ENCODE measurements around the gene CTNNA2.
A peak's percentile ranks its signal among the peaks of the same experiment; 100 is the strongest.

The CTNNA2 gene

DNA sequence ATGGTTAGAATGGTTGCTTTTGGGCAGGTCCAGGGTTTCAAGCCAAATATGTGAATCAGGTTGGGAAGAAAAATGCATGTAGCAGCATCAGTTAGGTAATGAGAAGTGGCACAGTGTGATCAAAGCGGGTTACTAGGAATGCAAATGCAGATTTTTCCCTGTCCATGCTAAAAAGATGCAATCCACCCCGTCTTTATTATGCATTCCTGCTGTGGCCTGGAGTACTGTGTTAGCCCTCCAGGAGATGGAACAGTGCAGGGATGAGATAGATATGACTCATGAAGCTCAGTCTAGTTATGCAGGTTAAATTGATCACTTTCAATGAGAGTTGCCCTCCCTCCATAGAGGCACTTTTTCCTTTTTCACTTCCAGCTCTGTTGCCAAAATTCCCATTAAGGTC is 283.8 kb downstream of the CTNNA2 start:
- no peak for DNase-seq

DNA sequence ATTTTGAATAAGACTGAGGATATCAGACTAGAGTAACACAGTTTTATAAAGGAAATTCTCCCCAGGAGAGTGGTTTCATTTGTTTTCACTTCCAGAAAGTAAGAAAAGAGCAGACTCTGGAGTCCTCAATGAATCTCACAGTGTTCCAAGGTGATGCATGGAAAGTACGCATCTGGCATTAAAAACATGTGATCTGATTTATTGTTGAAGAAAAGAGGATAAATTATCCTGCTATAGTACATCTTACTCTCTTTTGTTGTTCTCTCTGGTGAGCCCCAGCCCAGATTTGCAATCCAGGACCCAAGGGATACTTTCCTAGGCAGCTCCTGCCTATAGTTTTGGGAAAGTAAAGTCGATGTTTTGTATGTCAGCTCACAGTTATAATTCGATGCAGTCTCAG is 285.9 kb downstream of the CTNNA2 start:
- DNase-seq, result no peak

- no peak for DNase-seq
These were observed 286.9 kb downstream of the CTNNA2 start for GRCh38 chr2:79799729-79800128.

- no peak for DNase-seq
These were observed 288.2 kb downstream of the CTNNA2 start for GRCh38 chr2:79801082-79801481.

GRCh38 chr2:79817288-79817687 is 304.4 kb downstream of the CTNNA2 start:
- no peak for DNase-seq

- no peak for DNase-seq
These were observed 307.4 kb downstream of the CTNNA2 start for GRCh38 chr2:79820281-79820680.

GRCh38 chr2:79822136-79822535 is 309.3 kb downstream of the CTNNA2 start:
- DNase-seq, result no peak

DNA sequence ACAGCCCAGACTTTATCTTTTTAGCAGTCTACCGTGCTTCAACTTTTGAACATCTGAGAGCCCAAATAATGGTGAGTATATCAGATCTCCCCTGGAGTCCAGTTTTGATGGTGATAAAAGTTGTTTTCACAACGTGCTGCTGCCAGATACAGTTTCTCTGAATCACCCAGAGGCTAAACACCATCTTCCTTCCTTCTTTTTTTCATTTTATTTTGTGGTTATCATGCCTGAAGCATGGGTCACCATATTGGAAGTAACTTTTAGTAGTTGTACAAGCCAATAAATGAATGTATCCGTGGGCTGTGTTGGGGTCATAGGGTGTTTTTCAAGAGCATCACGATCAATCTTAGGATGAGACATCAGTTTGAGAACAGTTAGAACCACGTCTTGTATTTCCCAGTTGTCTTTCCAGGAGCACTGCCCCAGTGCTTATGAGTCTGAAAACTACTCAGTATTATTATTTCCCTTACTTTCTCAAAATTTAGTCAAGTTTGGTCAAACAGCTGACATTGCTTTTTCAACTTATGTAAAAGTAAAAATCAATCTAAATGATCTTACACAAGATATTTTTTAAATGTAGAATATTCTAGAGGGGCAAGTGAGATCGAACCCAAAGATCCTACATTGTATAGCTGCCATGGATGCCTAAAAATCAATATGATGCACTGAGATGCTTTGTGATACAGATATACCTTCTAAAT is 311.4 kb downstream of the CTNNA2 start:
- no peak for DNase-seq

DNA sequence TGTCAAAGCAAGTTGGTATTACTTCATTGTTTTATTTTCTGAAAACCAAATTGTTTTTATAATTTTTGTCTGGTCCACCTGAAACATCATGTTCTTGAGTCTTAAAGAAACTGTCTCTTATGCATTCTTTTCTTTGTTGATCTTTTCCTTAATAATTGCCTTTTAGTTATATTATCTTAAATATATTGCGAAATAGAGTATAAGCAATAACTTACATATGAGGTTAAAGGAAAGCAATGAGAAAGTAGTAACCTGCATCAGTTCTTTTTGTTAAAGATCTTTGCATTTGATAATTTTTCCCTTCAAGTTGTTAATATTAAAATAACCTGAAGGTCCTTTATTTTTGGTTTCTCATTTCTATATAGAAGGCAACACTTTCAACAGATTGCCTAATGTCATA is 315.0 kb downstream of the CTNNA2 start:
- DNase-seq, result no peak

DNA sequence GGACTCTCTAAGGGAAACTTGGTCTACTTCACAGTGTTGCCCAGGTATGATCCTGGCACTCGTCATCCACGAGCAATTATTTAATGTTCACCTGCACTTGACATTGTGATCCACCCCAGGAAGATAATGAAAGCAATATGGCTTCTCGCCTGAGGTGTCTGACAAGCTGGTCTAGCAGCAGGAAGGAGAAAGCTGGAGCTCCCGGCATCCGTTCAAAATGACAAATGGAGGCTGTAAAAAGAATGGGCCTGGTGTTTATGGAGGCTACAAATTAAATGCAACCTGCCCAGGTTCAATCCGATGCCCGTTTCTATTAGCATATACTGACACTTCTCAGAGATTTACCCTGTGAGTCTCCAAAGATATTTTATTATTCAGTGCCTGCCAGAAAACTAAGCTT is 317.6 kb downstream of the CTNNA2 start:
- no peak for DNase-seq

DNA sequence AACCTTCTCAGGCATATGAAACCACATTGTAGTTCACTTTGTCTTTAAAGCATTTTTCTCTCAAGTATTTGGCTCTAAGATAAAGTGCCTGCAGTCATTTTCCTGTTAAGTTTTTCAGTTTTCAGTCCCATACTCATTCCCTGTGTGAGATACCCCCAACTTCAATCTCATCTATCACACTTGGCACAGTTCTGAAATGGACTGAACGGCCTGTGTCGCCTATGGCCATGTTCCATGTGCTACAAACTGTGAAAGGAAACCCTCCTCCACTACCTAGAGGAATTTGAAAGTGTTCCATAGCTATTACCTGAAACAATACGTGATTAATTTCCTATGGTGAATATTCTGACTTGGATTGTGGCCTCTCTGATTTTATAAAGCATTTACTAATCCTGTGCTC is 319.1 kb downstream of the CTNNA2 start:
- DNase-seq, result no peak

DNA sequence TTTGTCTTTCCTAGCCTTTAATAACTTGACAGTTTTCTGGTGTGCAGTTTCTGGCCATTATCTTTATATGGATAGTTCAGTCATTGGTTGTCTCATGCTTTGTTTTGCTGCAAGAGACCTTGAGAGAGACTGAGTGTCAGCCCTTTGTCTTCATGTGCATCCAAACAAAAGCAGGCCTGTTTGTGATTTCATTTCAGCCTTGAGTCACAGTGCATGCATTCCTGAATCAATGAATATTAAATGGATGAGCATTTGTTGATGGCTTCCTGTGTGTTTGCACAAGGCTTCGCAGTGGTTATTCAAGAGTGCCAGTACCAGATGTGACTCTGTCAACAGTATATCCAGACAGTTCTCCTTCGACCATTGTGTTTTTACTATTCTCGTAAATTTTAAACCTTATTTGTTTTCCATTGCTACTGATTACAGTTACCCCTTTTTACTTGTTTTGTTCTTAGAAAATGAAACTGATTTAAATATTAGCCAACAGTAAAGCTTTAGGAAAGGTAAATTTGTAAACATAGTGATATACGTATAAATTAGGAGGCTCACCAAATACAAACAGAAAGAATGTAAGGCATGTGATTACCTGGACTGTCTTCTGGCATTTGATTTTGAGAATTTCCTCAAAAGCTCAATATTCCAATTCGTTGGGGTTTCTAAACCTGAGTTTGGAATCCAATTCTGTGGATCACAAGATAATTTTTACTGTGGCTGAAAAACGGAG is 319.8 kb downstream of the CTNNA2 start:
- DNase-seq, result no peak

DNA sequence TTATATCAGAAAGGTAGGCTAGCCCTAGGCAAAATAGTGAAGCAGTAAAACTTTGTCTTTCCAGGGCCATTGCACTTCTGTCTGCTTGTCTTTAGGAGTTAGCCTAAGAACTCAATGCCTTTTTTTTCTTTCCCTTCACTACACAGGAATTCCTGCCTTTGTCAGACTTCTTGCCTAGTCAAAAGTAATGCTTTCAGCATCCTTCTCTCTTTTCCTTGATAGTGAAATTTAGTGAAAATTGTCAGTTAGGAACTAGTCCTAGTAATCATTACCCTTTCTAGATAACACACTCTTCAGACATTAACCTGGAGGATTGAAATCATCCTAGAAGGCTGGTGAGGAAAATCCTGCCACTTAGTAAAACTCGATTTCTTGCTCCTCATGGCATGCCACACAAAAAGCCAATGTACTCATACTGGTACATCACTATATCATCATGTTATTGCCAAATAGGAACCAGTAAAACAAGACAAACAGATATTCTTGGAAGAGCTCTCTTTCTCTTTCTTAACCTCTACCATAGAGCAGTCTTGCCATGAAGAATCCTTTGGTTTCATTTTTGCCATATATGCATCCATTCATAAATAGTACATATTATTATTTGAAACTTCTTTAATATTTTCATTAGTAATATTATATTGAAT is 320.5 kb downstream of the CTNNA2 start:
- DNase-seq, result no peak

- no peak for DNase-seq
These were observed 323.1 kb downstream of the CTNNA2 start for GRCh38 chr2:79835911-79836310.

DNA sequence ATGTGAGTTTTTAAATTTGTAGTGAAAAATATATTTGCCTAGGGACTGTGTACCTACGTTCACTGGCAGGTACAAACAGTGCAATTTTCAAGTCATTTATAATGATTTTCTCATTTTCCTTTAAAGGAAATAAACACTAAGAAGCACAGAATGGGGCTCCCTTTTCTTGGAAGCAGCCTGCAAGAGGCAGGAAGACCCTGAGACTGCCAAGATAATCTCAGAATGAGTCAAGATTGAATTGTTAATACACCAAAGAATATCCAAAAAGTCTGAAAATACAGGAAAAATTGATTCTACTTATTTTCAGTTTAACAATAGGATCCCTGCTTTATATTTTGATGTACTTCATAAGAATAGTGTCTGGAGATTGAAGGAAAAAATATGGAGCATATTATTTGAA is 331.2 kb downstream of the CTNNA2 start:
- no peak for DNase-seq

DNA sequence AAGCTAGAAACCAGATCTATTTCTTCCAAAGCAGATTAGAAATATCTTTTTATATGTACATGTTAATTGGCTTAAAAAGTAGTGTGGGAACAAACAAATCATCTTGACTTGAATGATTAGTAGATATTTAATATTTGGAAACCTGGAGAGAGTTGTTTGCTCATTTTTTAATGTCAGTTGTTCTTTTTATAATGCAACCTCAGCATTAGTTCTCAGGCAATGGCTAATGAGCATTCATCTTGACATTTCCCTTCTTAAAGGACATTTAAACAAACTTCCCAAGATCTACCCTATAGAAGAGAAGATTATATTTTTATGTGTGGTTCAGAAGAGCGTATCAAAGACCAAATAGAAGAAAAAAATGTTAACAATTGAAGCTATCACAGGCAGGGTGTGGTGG is 334.0 kb downstream of the CTNNA2 start:
- no peak for DNase-seq

DNA sequence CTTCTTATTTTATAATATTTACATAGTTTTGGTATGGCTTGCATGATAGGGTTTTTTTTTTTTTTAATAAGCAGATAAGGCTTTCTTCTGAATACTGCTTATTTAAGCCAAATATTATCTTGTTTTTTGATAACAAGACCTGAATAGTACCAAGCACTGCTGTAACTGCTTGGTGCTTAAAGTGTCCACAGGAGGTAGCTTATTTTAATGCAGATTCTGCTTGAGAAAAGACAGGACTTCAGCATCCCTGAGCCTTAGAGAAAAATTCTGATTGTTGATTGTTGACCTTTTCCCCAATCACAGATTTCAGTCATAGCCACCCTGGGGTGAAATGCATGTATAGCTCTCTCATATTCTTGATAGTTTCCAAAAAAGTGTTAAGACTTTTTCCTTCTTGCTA is 336.4 kb downstream of the CTNNA2 start:
- DNase-seq, result no peak

DNA sequence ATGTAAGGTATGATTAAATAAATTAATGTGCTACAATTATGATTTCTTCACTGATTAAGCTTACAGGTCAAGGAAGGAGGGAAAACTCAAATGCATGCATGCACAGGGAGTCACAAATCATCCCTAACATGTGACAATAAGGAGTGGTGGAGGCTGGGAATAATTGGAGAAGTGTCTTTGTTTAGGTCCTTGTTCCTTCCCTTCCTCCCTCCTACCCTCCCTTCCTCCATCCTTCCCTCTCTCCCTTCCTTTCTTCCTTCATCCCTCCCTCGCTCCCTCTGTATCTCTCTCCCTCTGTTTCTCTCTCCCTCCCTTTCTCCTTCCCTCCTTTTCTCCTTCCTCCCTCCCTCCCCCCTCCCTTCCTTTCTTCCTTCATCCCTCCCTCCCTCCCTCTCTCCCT is 337.1 kb downstream of the CTNNA2 start:
- no peak for DNase-seq

GRCh38 chr2:79850912-79851311 is 338.1 kb downstream of the CTNNA2 start:
- DNase-seq, result no peak

DNA sequence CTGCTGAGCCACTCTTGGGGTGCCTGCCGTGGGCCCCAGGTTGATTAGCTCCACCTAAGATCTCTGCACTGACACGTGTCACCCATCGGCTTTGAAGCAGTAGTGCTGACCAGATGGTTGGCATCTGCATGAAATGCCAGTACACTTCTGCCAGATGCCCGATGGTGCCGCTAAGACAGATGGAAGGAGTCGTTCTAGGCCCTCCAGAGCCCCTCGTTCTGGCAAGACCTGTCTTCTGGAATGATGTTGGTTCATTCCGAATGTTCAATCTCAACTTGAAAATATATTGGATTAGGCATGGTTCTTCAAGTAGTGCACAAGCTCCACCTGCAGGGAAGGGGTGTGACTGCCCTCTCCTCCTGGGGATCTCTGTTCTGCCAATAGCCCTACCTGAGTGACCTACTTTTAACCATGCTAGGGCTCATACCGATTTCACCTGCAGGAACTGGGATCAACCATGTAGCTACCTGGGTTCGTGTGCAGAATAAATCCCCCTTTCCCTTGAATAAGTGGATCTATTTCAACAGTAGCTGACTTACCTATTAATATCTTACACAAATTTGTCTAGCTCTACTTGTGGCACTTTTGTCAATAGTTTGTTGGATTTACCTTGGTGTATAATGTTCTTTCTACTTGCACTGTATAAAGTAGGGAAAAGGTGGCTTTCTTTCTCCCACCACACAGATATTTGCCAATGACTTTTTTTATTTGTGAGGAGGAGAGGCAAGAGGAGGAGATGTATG is 342.6 kb downstream of the CTNNA2 start:
- no peak for DNase-seq

DNA sequence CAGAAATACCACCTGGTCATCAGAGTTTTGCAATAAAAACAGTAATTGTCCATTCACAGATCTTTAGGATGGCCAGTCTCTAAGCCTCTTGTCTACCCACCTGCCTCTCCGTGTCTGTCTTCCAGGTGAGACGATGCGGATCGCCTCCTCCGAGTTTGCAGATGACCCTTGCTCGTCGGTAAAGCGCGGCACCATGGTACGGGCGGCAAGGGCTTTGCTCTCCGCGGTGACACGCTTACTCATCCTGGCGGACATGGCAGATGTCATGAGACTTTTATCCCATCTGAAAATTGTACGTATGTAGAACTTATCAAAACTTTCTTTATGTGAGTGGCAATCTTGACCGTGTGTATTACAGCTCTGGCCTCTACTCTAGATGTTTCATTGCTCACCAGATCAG is 345.0 kb downstream of the CTNNA2 start:
- DNase-seq, result no peak

GRCh38 chr2:79860228-79861058 is 347.6 kb downstream of the CTNNA2 start:
- peak; percentile 57 for DNase-seq

GRCh38 chr2:79861059-79861374 is 348.2 kb downstream of the CTNNA2 start:
- DNase-seq, result no peak
